ENCODE data around the gene ZNF627.

The ZNF627 gene

GRCh38 chr19:11649941-11650340 lies 52.7 kb downstream of the ZNF627 start:
- Mint-ChIP-seq H3K27me3 (no peaks in the 10 kb centered on the region), H3K9me3 (peaks cover 11% of the 10 kb centered on the region), H3K36me3 (ENCODE audit: insufficient read depth) (peaks cover 2% of the 10 kb centered on the region), H3K4me1 (no peaks in the 10 kb centered on the region), H3K27ac (ENCODE audit: low read depth) (no peak overlapping the region), H3K4me3 (no peak overlapping the region)
- no peak for DNase-seq (ENCODE audit: low spot score in 2 of 2)
- ATAC-seq (replicated peaks; ENCODE audit: extremely low read depth, poor library complexity, severe bottlenecking) = no peak

GRCh38 chr19:11651062-11651461 lies 53.8 kb downstream of the ZNF627 start:
- no peak for ATAC-seq (replicated peaks; ENCODE audit: extremely low read depth, poor library complexity, severe bottlenecking)
- Mint-ChIP-seq H3K9me3 (peaks cover 11% of the 10 kb centered on the region), H3K27me3 (no peaks in the 10 kb centered on the region)

GRCh38 chr19:11652056-11652455 lies 54.8 kb downstream of the ZNF627 start:
- Mint-ChIP-seq H3K27ac (ENCODE audit: low read depth) (no peak overlapping the region), H3K36me3 (ENCODE audit: insufficient read depth) (peaks cover 2% of the 10 kb centered on the region), H3K9me3 (peaks cover 11% of the 10 kb centered on the region), H3K4me1 (no peaks in the 10 kb centered on the region), H3K4me3 (no peak overlapping the region), H3K27me3 (no peaks in the 10 kb centered on the region)
- DNase-seq (ENCODE audit: low spot score in 2 of 2) (no peak), ATAC-seq (replicated peaks; ENCODE audit: extremely low read depth, poor library complexity, severe bottlenecking) (no peak)

More at GRCh38 chr19:11651062-11651461, 53.8 kb downstream of the ZNF627 start:
- DNase-seq (ENCODE audit: low spot score in 2 of 2) = no peak
- Mint-ChIP-seq H3K4me3 (no peak overlapping the region), H3K36me3 (ENCODE audit: insufficient read depth) (peaks cover 2% of the 10 kb centered on the region), H3K4me1 (no peaks in the 10 kb centered on the region), H3K27ac (ENCODE audit: low read depth) (no peak overlapping the region)

- Mint-ChIP-seq H3K4me3 (no peak overlapping the region), H3K4me1 (no peaks in the 10 kb centered on the region), H3K9me3 (peaks cover 11% of the 10 kb centered on the region), H3K36me3 (ENCODE audit: insufficient read depth) (peaks cover 2% of the 10 kb centered on the region), H3K27ac (ENCODE audit: low read depth) (no peak overlapping the region), H3K27me3 (no peaks in the 10 kb centered on the region)
- no peak for ATAC-seq (replicated peaks; ENCODE audit: extremely low read depth, poor library complexity, severe bottlenecking)
- DNase-seq (ENCODE audit: low spot score in 2 of 2) = no peak
These were observed 55.2 kb downstream of the ZNF627 start for GRCh38 chr19:11652492-11652891.

- Mint-ChIP-seq H3K4me3 (no peak overlapping the region), H3K9me3 (peaks cover 10% of the 10 kb centered on the region), H3K36me3 (ENCODE audit: insufficient read depth) (peaks cover 2% of the 10 kb centered on the region), H3K27ac (ENCODE audit: low read depth) (no peak overlapping the region), H3K4me1 (no peaks in the 10 kb centered on the region), H3K27me3 (no peaks in the 10 kb centered on the region)
- ATAC-seq (replicated peaks; ENCODE audit: extremely low read depth, poor library complexity, severe bottlenecking) (no peak), DNase-seq (ENCODE audit: low spot score in 2 of 2) (no peak)
These were observed 59.3 kb downstream of the ZNF627 start for GRCh38 chr19:11656535-11656934.

GRCh38 chr19:11657307-11657706 lies 60.0 kb downstream of the ZNF627 start:
- peaks cover 3% of the 10 kb centered on the region for H3K9me3 Mint-ChIP-seq
- H3K27me3 Mint-ChIP-seq = no peaks in the 10 kb centered on the region
- DNase-seq (ENCODE audit: low spot score in 2 of 2) (no peak), ATAC-seq (replicated peaks; ENCODE audit: extremely low read depth, poor library complexity, severe bottlenecking) (no peak)
- H3K27ac Mint-ChIP-seq (ENCODE audit: low read depth) = no peak overlapping the region
- no peaks in the 10 kb centered on the region for H3K4me1 Mint-ChIP-seq
- H3K4me3 Mint-ChIP-seq = no peak overlapping the region
- peaks cover 2% of the 10 kb centered on the region for H3K36me3 Mint-ChIP-seq (ENCODE audit: insufficient read depth)

- ATAC-seq (replicated peaks; ENCODE audit: extremely low read depth, poor library complexity, severe bottlenecking) (no peak), DNase-seq (ENCODE audit: low spot score in 2 of 2) (no peak)
- no peaks in the 10 kb centered on the region for H3K36me3 Mint-ChIP-seq (ENCODE audit: insufficient read depth)
- H3K9me3 Mint-ChIP-seq = no peaks in the 10 kb centered on the region
- no peaks in the 10 kb centered on the region for H3K27me3 Mint-ChIP-seq
- H3K4me1 Mint-ChIP-seq = no peaks in the 10 kb centered on the region
- H3K4me3 Mint-ChIP-seq = no peak overlapping the region
- H3K27ac Mint-ChIP-seq (ENCODE audit: low read depth) = no peak overlapping the region
These were observed 61.7 kb downstream of the ZNF627 start for GRCh38 chr19:11658970-11659369.

- Mint-ChIP-seq H3K4me1 (no peaks in the 10 kb centered on the region), H3K27ac (ENCODE audit: low read depth) (no peak overlapping the region), H3K4me3 (no peak overlapping the region), H3K36me3 (ENCODE audit: insufficient read depth) (no peaks in the 10 kb centered on the region), H3K9me3 (no peaks in the 10 kb centered on the region), H3K27me3 (no peaks in the 10 kb centered on the region)
- DNase-seq (ENCODE audit: low spot score in 2 of 2) (no peak), ATAC-seq (replicated peaks; ENCODE audit: extremely low read depth, poor library complexity, severe bottlenecking) (no peak)
These were observed 62.3 kb downstream of the ZNF627 start for GRCh38 chr19:11659612-11660011.

GRCh38 chr19:11662278-11662677 lies 65.0 kb downstream of the ZNF627 start:
- Mint-ChIP-seq H3K27ac (ENCODE audit: low read depth) (no peak overlapping the region), H3K36me3 (ENCODE audit: insufficient read depth) (no peaks in the 10 kb centered on the region), H3K4me3 (no peak overlapping the region), H3K4me1 (no peaks in the 10 kb centered on the region), H3K9me3 (no peaks in the 10 kb centered on the region), H3K27me3 (no peaks in the 10 kb centered on the region)
- ATAC-seq (replicated peaks; ENCODE audit: extremely low read depth, poor library complexity, severe bottlenecking) = no peak
- no peak for DNase-seq (ENCODE audit: low spot score in 2 of 2)

GRCh38 chr19:11663181-11663591 lies 65.9 kb downstream of the ZNF627 start:
- no peak for ATAC-seq (replicated peaks; ENCODE audit: extremely low read depth, poor library complexity, severe bottlenecking)
- no peak overlapping the region for H3K27ac Mint-ChIP-seq (ENCODE audit: low read depth)
- no peaks in the 10 kb centered on the region for H3K4me1 Mint-ChIP-seq
- H3K36me3 Mint-ChIP-seq (ENCODE audit: insufficient read depth) = no peaks in the 10 kb centered on the region
- no peaks in the 10 kb centered on the region for H3K9me3 Mint-ChIP-seq
- no peaks in the 10 kb centered on the region for H3K27me3 Mint-ChIP-seq
- H3K4me3 Mint-ChIP-seq = no peak overlapping the region
- no peak for DNase-seq (ENCODE audit: low spot score in 2 of 2)
